ENCODE measurements around the gene RFTN1. TPM values are rescaled to one million over a fixed set of nuclear protein-coding genes. Genes with fewer than 3 reads are reported as not detected.

RFTN1 gene
- total and polyA plus RNA-seq, 2 donors (not counting 1 experiment from before 2014, with no cell fraction given) = 35.1 to 35.5 TPM

DNA sequence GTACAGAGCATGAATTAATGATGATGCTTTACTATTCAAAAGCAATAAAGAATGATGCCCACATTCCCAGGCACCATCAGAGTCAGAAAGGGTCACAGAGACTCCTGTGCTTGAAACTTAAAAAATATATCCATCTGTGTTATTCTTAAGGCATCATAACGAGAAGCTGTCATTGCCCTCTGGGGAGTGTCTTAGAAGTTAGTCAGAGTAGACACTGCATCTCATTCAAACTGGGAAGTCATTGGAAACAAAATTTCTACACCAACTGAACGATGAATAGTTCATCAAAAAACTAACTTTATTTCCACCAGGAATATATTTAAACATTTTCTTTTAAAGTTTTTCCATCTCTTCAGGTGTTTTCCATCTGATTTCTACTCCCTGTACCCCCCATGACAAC lies 122.9 kb downstream of the RFTN1 start:
- no peak for TF ChIP-seq EZH2 (IDR thresholded peaks at IDR 0.05; ENCODE audit: low read length, missing control alignments)
- TF ChIP-seq, protein P1, sequence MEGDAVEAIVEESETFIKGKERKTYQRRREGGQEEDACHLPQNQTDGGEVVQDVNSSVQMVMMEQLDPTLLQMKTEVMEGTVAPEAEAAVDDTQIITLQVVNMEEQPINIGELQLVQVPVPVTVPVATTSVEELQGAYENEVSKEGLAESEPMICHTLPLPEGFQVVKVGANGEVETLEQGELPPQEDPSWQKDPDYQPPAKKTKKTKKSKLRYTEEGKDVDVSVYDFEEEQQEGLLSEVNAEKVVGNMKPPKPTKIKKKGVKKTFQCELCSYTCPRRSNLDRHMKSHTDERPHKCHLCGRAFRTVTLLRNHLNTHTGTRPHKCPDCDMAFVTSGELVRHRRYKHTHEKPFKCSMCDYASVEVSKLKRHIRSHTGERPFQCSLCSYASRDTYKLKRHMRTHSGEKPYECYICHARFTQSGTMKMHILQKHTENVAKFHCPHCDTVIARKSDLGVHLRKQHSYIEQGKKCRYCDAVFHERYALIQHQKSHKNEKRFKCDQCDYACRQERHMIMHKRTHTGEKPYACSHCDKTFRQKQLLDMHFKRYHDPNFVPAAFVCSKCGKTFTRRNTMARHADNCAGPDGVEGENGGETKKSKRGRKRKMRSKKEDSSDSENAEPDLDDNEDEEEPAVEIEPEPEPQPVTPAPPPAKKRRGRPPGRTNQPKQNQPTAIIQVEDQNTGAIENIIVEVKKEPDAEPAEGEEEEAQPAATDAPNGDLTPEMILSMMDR (conservative IDR thresholded peaks at IDR 0.05 in 1 of 2, IDR thresholded peaks at IDR 0.05 in 1 of 2; ENCODE audit: low read depth in 1 of 2, low read length in 2 of 2) = no peak
- Histone ChIP-seq H4K20me1 (ENCODE audit: control insufficient read depth, extremely low read depth, insufficient read depth, low read length) (no peaks in the 10 kb centered on the region), H3K79me2 (ENCODE audit: control insufficient read depth, insufficient read depth, low read length) (no peaks in the 10 kb centered on the region), H3K9me3 (ENCODE audit: control insufficient read depth, insufficient read depth, low read depth, low read length) (no peaks in the 10 kb centered on the region), H2AFZ (ENCODE audit: low read length) (no peak overlapping the region), H3K9ac (ENCODE audit: insufficient read depth, low read length) (no peak overlapping the region), H3K27ac (ENCODE audit: insufficient read depth, low read length) (no peak overlapping the region), H3K36me3 (ENCODE audit: control insufficient read depth, insufficient read depth, low read length) (no peaks in the 10 kb centered on the region), H3K4me2 (ENCODE audit: extremely low read depth, insufficient read depth, low read length) (no peak overlapping the region), H3K27me3 (ENCODE audit: control insufficient read depth, insufficient read depth, low read length) (no peaks in the 10 kb centered on the region), H3K4me3 (replicated peaks in 1 of 4; ENCODE audit: control extremely low read depth in 1 of 4, insufficient read depth in 1 of 4, low read depth in 3 of 4, low read length in 4 of 4) (no peak overlapping the region), H3K4me1 (ENCODE audit: control insufficient read depth, extremely low read depth, insufficient read depth, low read length) (peaks cover 12% of the 10 kb centered on the region)
- DNase-seq (ENCODE audit: low read depth in 2 of 2) = no peak

DNA sequence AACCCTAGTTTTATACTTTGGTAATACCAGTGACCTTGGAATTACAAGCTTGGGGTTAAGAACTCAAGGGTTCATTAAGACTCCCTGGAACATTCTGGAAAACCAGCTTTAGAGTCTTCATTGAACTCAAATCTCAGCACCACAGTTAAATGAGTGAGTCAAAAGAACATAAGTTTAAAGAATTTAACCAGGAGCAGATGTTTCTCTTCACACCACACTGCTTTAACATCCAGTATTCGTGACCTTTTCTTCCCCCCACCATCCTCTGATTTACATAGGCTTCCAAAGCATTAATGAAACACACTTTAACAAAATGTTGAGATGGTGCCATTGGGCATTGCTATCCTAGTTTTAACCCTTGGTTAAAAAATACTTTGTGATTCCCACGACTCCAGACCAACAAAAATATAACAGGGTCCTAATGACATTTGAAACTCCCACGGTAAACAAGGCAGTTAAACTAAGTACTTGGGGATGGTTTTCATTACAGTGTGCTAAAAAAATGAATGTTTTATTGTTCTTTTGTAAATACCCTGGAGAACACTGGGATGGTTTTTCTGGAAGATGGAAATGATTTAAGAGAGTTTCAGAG lies 124.6 kb downstream of the RFTN1 start:
- Histone ChIP-seq H3K27me3 (ENCODE audit: control insufficient read depth, insufficient read depth, low read length) (no peaks in the 10 kb centered on the region), H3K79me2 (ENCODE audit: control insufficient read depth, insufficient read depth, low read length) (no peaks in the 10 kb centered on the region), H3K4me3 (replicated peaks in 1 of 4; ENCODE audit: control extremely low read depth in 1 of 4, insufficient read depth in 1 of 4, low read depth in 3 of 4, low read length in 4 of 4) (no peak overlapping the region), H2AFZ (ENCODE audit: low read length) (no peak overlapping the region), H3K9me3 (ENCODE audit: control insufficient read depth, insufficient read depth, low read depth, low read length) (no peaks in the 10 kb centered on the region), H3K36me3 (ENCODE audit: control insufficient read depth, insufficient read depth, low read length) (no peaks in the 10 kb centered on the region), H3K27ac (ENCODE audit: insufficient read depth, low read length) (no peak overlapping the region), H3K4me1 (ENCODE audit: control insufficient read depth, extremely low read depth, insufficient read depth, low read length) (peaks cover 12% of the 10 kb centered on the region), H3K4me2 (ENCODE audit: extremely low read depth, insufficient read depth, low read length) (no peak overlapping the region), H3K9ac (ENCODE audit: insufficient read depth, low read length) (no peak overlapping the region), H4K20me1 (ENCODE audit: control insufficient read depth, extremely low read depth, insufficient read depth, low read length) (no peaks in the 10 kb centered on the region)
- DNase-seq (ENCODE audit: low read depth in 2 of 2) = peak; percentile 35 to 95
- TF ChIP-seq, protein P1 (conservative IDR thresholded peaks at IDR 0.05 in 1 of 2, IDR thresholded peaks at IDR 0.05 in 1 of 2; ENCODE audit: low read depth in 1 of 2, low read length in 2 of 2) = no peak
- no peak for TF ChIP-seq EZH2 (IDR thresholded peaks at IDR 0.05; ENCODE audit: low read length, missing control alignments)

DNA sequence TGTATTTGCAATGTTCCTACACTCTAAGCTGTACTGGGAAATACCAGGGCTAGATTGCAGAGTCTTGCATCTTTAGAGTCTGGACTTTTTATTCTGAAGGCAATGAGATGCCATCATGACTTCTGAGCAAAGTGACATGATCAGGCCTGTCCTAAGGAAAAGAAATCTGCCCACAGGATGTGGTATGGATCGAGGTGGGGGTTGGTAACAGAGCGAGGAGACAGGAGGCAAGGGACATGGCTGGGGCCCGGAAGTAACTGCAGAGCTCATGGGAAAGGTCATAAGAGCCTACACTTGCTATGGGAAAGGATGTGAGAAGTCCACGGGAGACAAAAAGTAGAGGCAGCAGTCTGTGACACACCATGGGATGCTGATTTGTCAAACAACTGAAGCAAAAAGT lies 126.9 kb downstream of the RFTN1 start:
- Histone ChIP-seq H3K27me3 (ENCODE audit: control insufficient read depth, insufficient read depth, low read length) (no peaks in the 10 kb centered on the region), H3K4me1 (ENCODE audit: control insufficient read depth, extremely low read depth, insufficient read depth, low read length) (peaks cover 11% of the 10 kb centered on the region)

More for the DNA sequence above, 126.9 kb downstream of the RFTN1 start:
- TF ChIP-seq EZH2 (IDR thresholded peaks at IDR 0.05; ENCODE audit: low read length, missing control alignments) = no peak
- TF ChIP-seq, protein P1 (conservative IDR thresholded peaks at IDR 0.05 in 1 of 2, IDR thresholded peaks at IDR 0.05 in 1 of 2; ENCODE audit: low read depth in 1 of 2, low read length in 2 of 2) = no peak
- no peaks in the 10 kb centered on the region for H3K9me3 ChIP-seq (ENCODE audit: control insufficient read depth, insufficient read depth, low read depth, low read length)
- no peak for DNase-seq (ENCODE audit: low read depth in 2 of 2)
- H3K4me3 ChIP-seq (replicated peaks in 1 of 4; ENCODE audit: control extremely low read depth in 1 of 4, insufficient read depth in 1 of 4, low read depth in 3 of 4, low read length in 4 of 4) = no peak overlapping the region
- H3K36me3 ChIP-seq (ENCODE audit: control insufficient read depth, insufficient read depth, low read length) = no peaks in the 10 kb centered on the region
- no peak overlapping the region for H3K27ac ChIP-seq (ENCODE audit: insufficient read depth, low read length)
- H4K20me1 ChIP-seq (ENCODE audit: control insufficient read depth, extremely low read depth, insufficient read depth, low read length) = no peaks in the 10 kb centered on the region
- H3K79me2 ChIP-seq (ENCODE audit: control insufficient read depth, insufficient read depth, low read length) = no peaks in the 10 kb centered on the region
- no peak overlapping the region for H3K4me2 ChIP-seq (ENCODE audit: extremely low read depth, insufficient read depth, low read length)
- H3K9ac ChIP-seq (ENCODE audit: insufficient read depth, low read length) = no peak overlapping the region
- H2AFZ ChIP-seq (ENCODE audit: low read length) = no peak overlapping the region
